CD14-positive monocyte (primary cell): ENCODE data around the gene ACP7. TPM values are rescaled to one million over a fixed set of nuclear protein-coding genes. Genes with fewer than 3 reads are reported as not detected.
A peak's percentile ranks its signal among the peaks of the same experiment; 100 is the strongest.

ENCODE experiments used
- DNase-seq, 3 donors: peaks; one replicate each; pipeline ENCODE4 v3.0.0-alpha.2; 2011 to 2022
- H2AFZ ChIP-seq: 2 replicates; pipeline ENCODE4 v1.6.0; 2012; ENCODE audit warnings: mild to moderate bottlenecking, low read depth, low read length, inconsistent platforms; ENCODE audit not compliant: insufficient read depth, poor library complexity, severe bottlenecking
- H3K27ac ChIP-seq, 2 donors: 1 replicate in 1 of 2; 2 replicates in 1 of 2; pipeline ENCODE4 v1.5.1; 2012 to 2013; ENCODE audit warnings: low read length in 2 of 2, control low read depth in 1 of 2, inconsistent platforms in 1 of 2, low read depth in 1 of 2, mild to moderate bottlenecking in 1 of 2
- H3K27me3 ChIP-seq, 2 donors: one replicate each; pipeline versions ENCODE4 v1.6.0 to v1.6.1; 2011 to 2013; ENCODE audit warnings: low read length in 2 of 2; ENCODE audit not compliant: control insufficient read depth in 2 of 2, insufficient read depth in 2 of 2
- H3K36me3 ChIP-seq, 2 donors: replicated peaks in 1 of 2; 1 replicate in 1 of 2; 2 replicates in 1 of 2; pipeline versions ENCODE4 v1.5.1 to v1.6.1; 2012 to 2013; ENCODE audit warnings: low read length in 2 of 2, control low read depth in 1 of 2, inconsistent platforms in 1 of 2, mild to moderate bottlenecking in 1 of 2; ENCODE audit not compliant: insufficient read depth in 2 of 2, control insufficient read depth in 1 of 2
- H3K4me1 ChIP-seq, 2 donors: 1 replicate in 1 of 2; 2 replicates in 1 of 2; pipeline versions ENCODE4 v1.5.1 to v1.6.1; 2012 to 2013; ENCODE audit warnings: low read length in 2 of 2, control low read depth in 1 of 2, inconsistent platforms in 1 of 2, mild to moderate bottlenecking in 1 of 2, moderate library complexity in 1 of 2; ENCODE audit not compliant: insufficient read depth in 2 of 2, control insufficient read depth in 1 of 2
- H3K4me2 ChIP-seq: replicated peaks from 2 replicates; pipeline ENCODE3; 2012; ENCODE audit warnings: low read length, moderate library complexity, mild to moderate bottlenecking; ENCODE audit not compliant: poor library complexity, severe bottlenecking; ENCODE audit errors: extremely low read depth
- H3K4me3 ChIP-seq, 3 experiments: fragments of 200-600 bp in 1 of 3; sonication (generic) in 1 of 3; replicated peaks in 1 of 3; 1 replicate in 2 of 3; 2 replicates in 1 of 3; pipeline ENCODE4 v1.5.1; 2011 to 2013; ENCODE audit warnings: low read length in 3 of 3, mild to moderate bottlenecking in 3 of 3, control low read depth in 2 of 3, low read depth in 2 of 3, inconsistent platforms in 1 of 3, moderate library complexity in 1 of 3
- H3K79me2 ChIP-seq: 2 replicates; pipeline ENCODE4 v1.6.0; 2012; ENCODE audit warnings: mild to moderate bottlenecking, control low read depth, inconsistent platforms, low read length, moderate library complexity; ENCODE audit not compliant: insufficient read depth
- H3K9ac ChIP-seq: 2 replicates; pipeline ENCODE4 v1.6.0; 2017; ENCODE audit warnings: low read length, mild to moderate bottlenecking; ENCODE audit not compliant: insufficient read depth, poor library complexity, severe bottlenecking
- H3K9me3 ChIP-seq, 2 donors: replicated peaks in 1 of 2; 1 replicate in 1 of 2; 2 replicates in 1 of 2; pipeline versions ENCODE4 v1.5.1 to v1.6.1; 2012 to 2013; ENCODE audit warnings: low read length in 2 of 2, control low read depth in 1 of 2; ENCODE audit not compliant: control insufficient read depth in 1 of 2, insufficient read depth in 1 of 2
- H4K20me1 ChIP-seq: 2 replicates; pipeline ENCODE4 v1.6.0; 2012; ENCODE audit warnings: mild to moderate bottlenecking, low read length, control low read depth, moderate library complexity; ENCODE audit not compliant: insufficient read depth
- H3K27ac Mint-ChIP-seq, 7 donors: one replicate each; pipeline ENCODE4 v1.8.0; 2020; ENCODE audit warnings: mild to moderate bottlenecking in 7 of 7, mixed read lengths in 7 of 7, moderate library complexity in 6 of 7, inconsistent platforms in 2 of 7
- H3K27me3 Mint-ChIP-seq, 3 donors: one replicate each; pipeline ENCODE4 v1.8.0; 2021 to 2022; ENCODE audit warnings: low read depth in 3 of 3, mild to moderate bottlenecking in 3 of 3, mixed read lengths in 3 of 3, moderate library complexity in 3 of 3, inconsistent platforms in 1 of 3
- H3K36me3 Mint-ChIP-seq, 2 donors: one replicate each; pipeline ENCODE4 v1.8.0; 2020; ENCODE audit warnings: mixed read lengths in 2 of 2, inconsistent platforms in 1 of 2, mild to moderate bottlenecking in 1 of 2
- H3K4me1 Mint-ChIP-seq: one replicate; pipeline ENCODE4 v1.8.0; 2020; ENCODE audit warnings: mild to moderate bottlenecking, mixed read lengths
- H3K4me3 Mint-ChIP-seq, 2 donors: one replicate each; pipeline ENCODE4 v1.8.0; 2020; ENCODE audit warnings: mild to moderate bottlenecking in 2 of 2, mixed read lengths in 2 of 2, moderate library complexity in 1 of 2
- H3K9me3 Mint-ChIP-seq, 7 donors: one replicate each; pipeline ENCODE4 v1.8.0; 2020 to 2022; ENCODE audit warnings: mixed read lengths in 7 of 7, mild to moderate bottlenecking in 6 of 7, moderate library complexity in 6 of 7, inconsistent platforms in 2 of 7
- CTCF ChIP-seq: fragments of 200-600 bp; IDR thresholded peaks from one replicate; pipeline ENCODE4 v1.8.0; 2022; ENCODE audit warnings: antibody characterized with exemption, mild to moderate bottlenecking
- WGBS: methylation state at CpG from one replicate; pipeline ENCODE4 v1.1.5; 2013; ENCODE audit warnings: missing lambda C conversion rate; ENCODE audit not compliant: insufficient coverage; 5-methylcytosine and 5-hydroxymethylcytosine counted together
- intact Hi-C, 2 donors: fragments of 100-400 bp; cut with micrococcal nuclease; formaldehyde crosslinking; loops; one replicate each; pipeline versions ENCODE4 v1.15.0 to v1.15.1; 2023
- polyA plus RNA-seq, 3 donors: library from polyadenylated mRNA; depleted of rRNA in 1 of 3; unstranded in 2 of 3; stranded (reverse) in 1 of 3; fragments of 300-500 nt in 2 of 3; fragments of >200 nt in 1 of 3; fragmentation: Illumina TruSeq in 2 of 3; gene quantifications; 1 replicate in 2 of 3; 2 replicates in 1 of 3; pipeline ENCODE4 v1.2.3, GENCODE V29; 2012 to 2021

ACP7 gene
- polyA plus RNA-seq, 3 donors, result not detected

GRCh38 chr19:39119830-39120229 is 35.7 kb downstream of the ACP7 start:
- TF ChIP-seq CTCF, result no peak
- H3K4me3 Mint-ChIP-seq, result no peak overlapping the region
- Histone ChIP-seq H3K9ac (no peak overlapping the region), H3K27me3 (peaks cover 0 to 4% of the 10 kb centered on the region in 2 donors), H4K20me1 (no peaks in the 10 kb centered on the region), H3K79me2 (no peaks in the 10 kb centered on the region), H3K36me3 (no peaks in the 10 kb centered on the region), H3K4me3 (no peak overlapping the region), H3K4me2 (no peak overlapping the region), H3K9me3 (no peaks in the 10 kb centered on the region), H3K27ac (no peak overlapping the region), H2AFZ (no peak overlapping the region), H3K4me1 (peaks cover 0 to under 1% of the 10 kb centered on the region in 2 donors)
- H3K4me1 Mint-ChIP-seq, result peaks cover 4% of the 10 kb centered on the region
- H3K36me3 Mint-ChIP-seq, result no peaks in the 10 kb centered on the region
- H3K27ac Mint-ChIP-seq, result no peak overlapping the region
- H3K27me3 Mint-ChIP-seq, result peaks cover 2 to 14% (median 5%) of the 10 kb centered on the region in 3 donors
- DNase-seq, result no peak
- no CpG with 5 or more reads among the region's 1 CpG for WGBS
- intact Hi-C loops, result loop anchor here (5.0 kb wide), 3 partner anchors 67 to 222 kb away; partner anchors contain the start of gene SAMD4B (in 1 of the 2)
- no peaks in the 10 kb centered on the region for H3K9me3 Mint-ChIP-seq

- Histone ChIP-seq H3K4me2 (no peak overlapping the region), H3K4me3 (no peak overlapping the region), H3K9ac (no peak overlapping the region), H2AFZ (no peak overlapping the region), H3K36me3 (no peaks in the 10 kb centered on the region), H3K27ac (no peak overlapping the region), H3K9me3 (no peaks in the 10 kb centered on the region), H3K4me1 (peaks cover 12 to 13% of the 10 kb centered on the region in 2 donors), H3K79me2 (peaks cover 24% of the 10 kb centered on the region), H4K20me1 (peaks cover 5% of the 10 kb centered on the region), H3K27me3 (peaks cover 0 to 4% of the 10 kb centered on the region in 2 donors)
- no peak for DNase-seq
- no peaks in the 10 kb centered on the region for H3K36me3 Mint-ChIP-seq
- H3K9me3 Mint-ChIP-seq, result no peaks in the 10 kb centered on the region
- WGBS, result 91% methylated on average over 9 of the region's 18 CpGs
- H3K4me3 Mint-ChIP-seq, result no peak overlapping the region
- H3K27ac Mint-ChIP-seq, result peak overlapping the region in 2 of 7 donors; percentile 18 to 29
- no peak for TF ChIP-seq CTCF
- H3K27me3 Mint-ChIP-seq, result peaks cover 2 to 9% (median 5%) of the 10 kb centered on the region in 3 donors
- H3K4me1 Mint-ChIP-seq, result peaks cover 25% of the 10 kb centered on the region
- intact Hi-C loops, result loop anchor here (2.0 to 5.0 kb wide), 4 partner anchors 64 to 219 kb away; partner anchors contain the start of gene SAMD4B (in 1 of the 2)
Measured at GRCh38 chr19:39122934-39123731, 39.0 kb downstream of the ACP7 start.
